ENCODE measurements around the gene OSTM1.

Gene OSTM1

GRCh38 chr6:108115598-108116058, 41.1 kb upstream of the OSTM1 start:
- H3K27me3 ChIP-seq (ENCODE audit: control insufficient read depth, low read length), result peaks cover 90% of the 10 kb centered on the region
- peak overlapping the region; percentile 56; the same call in 1 of the 2 replicates for H3K4me2 ChIP-seq (ENCODE audit: low read length)
- TF ChIP-seq CTCF (IDR thresholded peaks at IDR 0.05; ENCODE audit: low read depth, low read length, poor library complexity, severe bottlenecking) (peak; percentile 33), EZH2phosphoT487 (IDR thresholded peaks at IDR 0.05; ENCODE audit: borderline replicate concordance, low read length) (no peak)
- no peaks in the 10 kb centered on the region for H3K79me2 ChIP-seq (ENCODE audit: control insufficient read depth, low read length)
- H3K36me3 ChIP-seq (ENCODE audit: control insufficient read depth, low read length), result no peaks in the 10 kb centered on the region
- no peak overlapping the region for H3K27ac ChIP-seq (ENCODE audit: low read depth, low read length)
- H4K20me1 ChIP-seq (ENCODE audit: control insufficient read depth, insufficient read depth, low read depth, low read length), result no peaks in the 10 kb centered on the region
- no peaks in the 10 kb centered on the region for H3K9me2 ChIP-seq (replicated peaks; ENCODE audit: control insufficient read depth, low read length)
- H3K9me3 ChIP-seq (ENCODE audit: control insufficient read depth, insufficient read depth, low read length), result no peaks in the 10 kb centered on the region
- H3K4me1 ChIP-seq (ENCODE audit: control insufficient read depth, low read length), result peaks cover 25% of the 10 kb centered on the region
- no peak overlapping the region for H3K4me3 ChIP-seq (ENCODE audit: low read length)
- no peaks in the 10 kb centered on the region for H3F3A ChIP-seq (ENCODE audit: control insufficient read depth, insufficient read depth)

GRCh38 chr6:108114841-108115597, 40.5 kb upstream of the OSTM1 start:
- Histone ChIP-seq H3K9me2 (replicated peaks; ENCODE audit: control insufficient read depth, low read length) (no peaks in the 10 kb centered on the region), H3K27ac (ENCODE audit: low read depth, low read length) (no peak overlapping the region), H3K79me2 (ENCODE audit: control insufficient read depth, low read length) (no peaks in the 10 kb centered on the region), H4K20me1 (ENCODE audit: control insufficient read depth, insufficient read depth, low read depth, low read length) (no peaks in the 10 kb centered on the region), H3K27me3 (ENCODE audit: control insufficient read depth, low read length) (peaks cover 86% of the 10 kb centered on the region), H3K4me2 (ENCODE audit: low read length) (peak overlapping the region; percentile 56), H3F3A (ENCODE audit: control insufficient read depth, insufficient read depth) (no peaks in the 10 kb centered on the region), H3K4me3 (ENCODE audit: low read length) (peak overlapping the region; percentile 45), H3K36me3 (ENCODE audit: control insufficient read depth, low read length) (no peaks in the 10 kb centered on the region), H3K4me1 (ENCODE audit: control insufficient read depth, low read length) (peaks cover 25% of the 10 kb centered on the region), H3K9me3 (ENCODE audit: control insufficient read depth, insufficient read depth, low read length) (no peaks in the 10 kb centered on the region)
- no peak for TF ChIP-seq CTCF (IDR thresholded peaks at IDR 0.05; ENCODE audit: low read depth, low read length, poor library complexity, severe bottlenecking)
- peak; percentile 64 for TF ChIP-seq EZH2phosphoT487 (IDR thresholded peaks at IDR 0.05; ENCODE audit: borderline replicate concordance, low read length)

GRCh38 chr6:108113557-108114519, 39.3 kb upstream of the OSTM1 start:
- Histone ChIP-seq H3K27me3 (ENCODE audit: control insufficient read depth, low read length) (peaks cover 84% of the 10 kb centered on the region), H3F3A (ENCODE audit: control insufficient read depth, insufficient read depth) (no peaks in the 10 kb centered on the region), H3K9me3 (ENCODE audit: control insufficient read depth, insufficient read depth, low read length) (no peaks in the 10 kb centered on the region), H3K9me2 (replicated peaks; ENCODE audit: control insufficient read depth, low read length) (no peaks in the 10 kb centered on the region), H3K79me2 (ENCODE audit: control insufficient read depth, low read length) (no peaks in the 10 kb centered on the region), H3K4me2 (ENCODE audit: low read length) (no peak overlapping the region), H3K4me3 (ENCODE audit: low read length) (no peak overlapping the region), H3K36me3 (ENCODE audit: control insufficient read depth, low read length) (no peaks in the 10 kb centered on the region), H3K27ac (ENCODE audit: low read depth, low read length) (no peak overlapping the region), H3K4me1 (ENCODE audit: control insufficient read depth, low read length) (peaks cover 23% of the 10 kb centered on the region), H4K20me1 (ENCODE audit: control insufficient read depth, insufficient read depth, low read depth, low read length) (no peaks in the 10 kb centered on the region)
- TF ChIP-seq EZH2phosphoT487 (IDR thresholded peaks at IDR 0.05; ENCODE audit: borderline replicate concordance, low read length) (no peak), CTCF (IDR thresholded peaks at IDR 0.05; ENCODE audit: low read depth, low read length, poor library complexity, severe bottlenecking) (peak; percentile 50)
